Measurements from ENCODE around the gene CCDC186.
"Not testable (repeated sequence)": the region's sequence is repeated elsewhere in the genome, so short reads cannot be mapped to it uniquely, and the experiment has no call there.

The CCDC186 gene

DNA sequence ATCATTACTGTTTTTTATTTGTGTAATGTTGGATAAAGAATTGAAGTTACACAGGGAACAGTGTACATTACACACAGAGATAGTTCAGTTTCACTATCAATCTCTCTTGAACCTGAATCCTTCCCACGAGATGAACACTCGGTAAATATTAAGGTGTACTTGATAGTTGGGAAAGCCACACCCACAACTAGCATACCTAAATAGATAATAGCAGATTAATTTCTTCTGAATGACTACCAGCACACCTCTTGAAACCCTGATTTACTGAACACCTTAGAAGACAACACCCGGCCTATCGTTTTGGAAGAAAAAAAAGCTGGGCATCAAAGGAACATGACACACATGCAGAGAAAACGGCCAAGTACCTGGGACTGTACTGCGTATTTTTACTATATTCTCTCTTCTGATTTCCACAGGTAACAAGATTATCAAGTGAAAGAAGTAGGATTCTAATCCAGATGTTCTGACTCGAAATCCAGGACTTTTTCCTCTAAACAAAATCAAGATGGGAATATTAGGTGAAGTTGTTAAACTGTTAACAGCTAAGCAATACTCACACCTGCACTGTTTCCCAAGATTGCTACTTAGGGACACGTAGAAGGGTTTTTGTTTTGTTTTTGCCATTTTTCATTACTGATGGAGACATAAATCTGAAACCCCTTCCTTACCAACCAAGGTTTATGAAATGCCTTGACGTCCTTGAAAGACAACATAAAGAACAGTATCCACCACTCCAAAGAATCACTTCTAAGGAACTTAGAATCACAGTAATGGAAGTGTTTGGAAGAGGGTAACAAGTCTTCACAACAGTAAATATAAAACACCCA lies 1.0 kb downstream of the CCDC186 start:
- DNase-seq = no peak

GRCh38 chr10:114172216-114172615 lies 1.8 kb downstream of the CCDC186 start:
- DNase-seq = no peak

GRCh38 chr10:114168450-114169009 lies 5.5 kb downstream of the CCDC186 start:
- no peak for DNase-seq

DNA sequence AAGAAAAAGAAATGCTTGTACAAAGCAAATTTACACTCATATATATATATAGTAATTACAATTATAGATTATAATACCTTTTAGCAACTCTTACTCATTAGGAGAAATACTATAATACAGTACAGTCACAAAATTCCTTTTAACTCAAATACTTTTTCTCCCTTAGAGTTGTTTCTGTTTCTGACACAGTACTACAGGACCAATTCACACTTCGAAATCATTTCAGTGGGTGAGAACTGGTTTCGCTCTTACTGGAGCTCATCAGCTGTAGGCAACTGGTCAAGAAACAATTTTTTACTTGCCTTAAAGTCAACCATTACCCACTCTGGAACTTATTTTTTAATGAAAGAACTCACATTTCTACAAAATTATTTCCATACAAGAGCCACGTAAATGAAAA lies 6.0 kb downstream of the CCDC186 start:
- DNase-seq = no peak

DNA sequence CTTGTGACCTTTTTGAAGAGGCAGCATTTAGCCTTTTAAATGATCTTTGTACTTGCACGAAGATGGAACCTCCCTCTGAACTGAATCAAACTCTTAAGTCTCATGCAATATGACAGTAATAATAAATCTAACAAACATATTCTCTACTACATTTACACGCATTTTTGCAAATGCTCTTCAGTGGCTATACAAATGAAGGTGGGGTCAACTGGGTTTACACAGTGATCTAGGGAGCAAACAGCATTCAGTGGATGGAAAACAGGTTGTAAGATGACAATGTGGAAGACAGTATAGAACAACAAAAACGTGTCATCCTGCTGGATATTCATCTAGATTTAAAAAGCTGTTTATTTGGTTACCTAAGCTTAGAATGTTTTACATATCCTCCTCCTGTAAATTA lies 7.5 kb downstream of the CCDC186 start:
- no peak for DNase-seq

DNA sequence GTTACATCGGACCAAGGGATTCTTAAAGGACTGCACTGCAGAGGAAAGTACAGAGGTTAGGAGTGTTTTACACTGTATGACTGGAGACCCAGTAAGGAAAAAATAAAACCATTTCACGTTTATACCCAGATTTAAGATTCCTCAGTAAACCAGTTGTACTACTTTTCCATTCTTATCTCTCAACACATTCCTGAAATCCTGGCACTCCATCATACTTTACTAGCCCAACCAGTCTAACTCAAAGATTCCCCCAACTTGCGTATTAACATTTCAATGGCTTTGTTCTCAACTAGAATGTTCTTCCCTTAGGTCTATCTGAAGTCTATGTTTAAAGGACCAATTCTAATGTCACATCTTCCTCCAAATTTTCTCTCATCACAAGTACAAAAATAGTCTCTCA lies 8.0 kb downstream of the CCDC186 start:
- no peak for DNase-seq

GRCh38 chr10:114163062-114163461 lies 10.9 kb downstream of the CCDC186 start:
- no peak for DNase-seq

GRCh38 chr10:114157912-114158311 lies 16.1 kb downstream of the CCDC186 start:
- DNase-seq = no peak

GRCh38 chr10:114151892-114152291 lies 22.1 kb downstream of the CCDC186 start:
- DNase-seq = no peak

DNA sequence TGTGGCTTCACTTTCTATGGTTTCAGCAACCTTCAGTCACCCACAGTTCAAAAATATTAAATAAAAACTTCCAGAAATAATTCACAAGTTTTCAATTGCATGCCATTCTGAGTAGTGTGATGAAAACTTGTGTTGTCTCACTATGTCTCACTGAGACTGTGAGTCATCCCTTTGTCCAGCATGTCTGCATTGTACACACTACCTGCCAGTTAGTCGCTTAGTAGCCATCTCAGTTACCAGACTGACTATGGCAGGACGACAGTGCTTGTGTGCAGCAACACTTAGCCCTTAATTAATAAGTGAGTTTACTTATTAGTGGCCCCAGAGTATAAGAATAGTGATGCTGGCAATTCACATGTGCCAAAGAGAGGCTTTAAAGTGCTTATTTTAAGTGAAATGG lies 22.5 kb downstream of the CCDC186 start:
- DNase-seq = no peak

DNA sequence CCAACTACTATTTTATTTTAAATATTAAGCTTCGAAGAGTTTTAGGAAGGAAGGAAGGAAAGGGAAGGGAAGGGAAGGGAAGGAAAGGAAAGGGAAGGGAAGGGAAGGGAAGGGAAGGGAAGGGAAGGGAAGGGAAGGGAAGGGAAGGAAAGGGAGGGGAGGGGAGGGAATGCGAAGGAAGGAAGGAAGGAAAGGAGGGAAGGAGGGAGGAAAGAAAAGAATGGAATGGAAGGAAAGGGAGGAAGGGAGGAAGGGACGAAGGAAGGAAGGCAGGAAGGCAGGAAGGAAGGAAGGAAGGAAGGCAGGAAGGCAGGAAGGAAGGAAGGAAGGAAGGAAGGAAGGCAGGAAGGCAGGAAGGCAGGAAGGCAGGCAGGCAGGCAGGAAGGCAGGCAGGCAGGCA lies 24.5 kb downstream of the CCDC186 start:
- DNase-seq = not testable (repeated sequence)

DNA sequence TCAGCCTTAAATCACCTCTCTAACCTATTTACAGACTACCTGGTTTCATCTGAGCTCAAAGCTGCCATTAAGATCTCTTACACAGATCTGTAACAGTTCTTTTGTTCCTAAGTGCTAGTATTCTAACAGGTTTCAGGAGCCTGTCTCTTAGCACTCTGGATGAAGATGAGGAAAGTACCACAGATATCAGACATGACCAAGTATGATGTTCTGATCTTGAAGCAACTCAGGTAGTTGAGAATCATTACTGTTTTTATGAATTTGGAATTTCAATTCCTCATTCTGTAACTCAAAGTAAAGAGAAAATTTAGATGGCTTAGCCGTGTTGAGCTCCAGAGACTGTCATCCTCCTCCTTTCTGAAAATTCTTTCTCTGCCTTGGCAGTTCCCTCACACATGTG lies 30.8 kb downstream of the CCDC186 start:
- no peak for DNase-seq

DNA sequence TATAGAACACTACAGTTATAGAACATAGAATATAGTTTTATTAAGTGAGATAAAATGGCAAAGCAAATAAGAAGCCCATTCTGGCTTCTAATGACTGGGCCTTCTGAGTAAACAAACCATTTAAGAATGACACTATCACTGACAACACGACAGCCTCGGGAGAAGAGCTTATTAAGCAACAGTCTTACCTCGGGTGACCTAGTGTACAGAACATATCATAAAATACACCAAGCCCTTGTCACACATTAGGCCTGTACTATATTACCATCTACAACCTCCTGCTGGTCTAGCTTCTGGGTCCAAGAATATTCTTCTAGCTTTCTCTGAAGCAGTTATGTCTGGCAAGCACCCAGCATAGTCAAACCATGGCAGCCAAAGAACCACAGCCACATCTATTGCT lies 32.0 kb downstream of the CCDC186 start:
- DNase-seq = no peak

GRCh38 chr10:114140827-114141226 lies 33.2 kb downstream of the CCDC186 start:
- not testable (repeated sequence) for DNase-seq

DNA sequence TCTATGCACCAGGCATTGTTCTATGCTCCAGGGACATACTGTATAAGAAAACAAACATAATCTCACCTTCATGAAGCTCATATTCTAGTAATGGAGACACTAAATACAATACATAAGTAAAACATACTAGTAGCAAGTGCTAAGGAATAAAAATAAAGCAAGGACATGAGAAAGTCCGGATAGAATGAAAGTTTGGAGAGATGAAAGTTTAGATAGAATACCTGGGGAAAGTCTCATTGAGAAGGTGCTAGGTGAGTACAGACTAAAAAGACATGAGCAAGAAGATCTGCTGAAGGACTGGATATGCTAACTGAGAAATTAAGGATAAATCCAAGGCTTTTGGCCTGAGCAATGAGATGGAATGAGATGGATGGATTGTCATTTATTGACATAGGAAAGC lies 34.0 kb downstream of the CCDC186 start:
- DNase-seq = no peak

DNA sequence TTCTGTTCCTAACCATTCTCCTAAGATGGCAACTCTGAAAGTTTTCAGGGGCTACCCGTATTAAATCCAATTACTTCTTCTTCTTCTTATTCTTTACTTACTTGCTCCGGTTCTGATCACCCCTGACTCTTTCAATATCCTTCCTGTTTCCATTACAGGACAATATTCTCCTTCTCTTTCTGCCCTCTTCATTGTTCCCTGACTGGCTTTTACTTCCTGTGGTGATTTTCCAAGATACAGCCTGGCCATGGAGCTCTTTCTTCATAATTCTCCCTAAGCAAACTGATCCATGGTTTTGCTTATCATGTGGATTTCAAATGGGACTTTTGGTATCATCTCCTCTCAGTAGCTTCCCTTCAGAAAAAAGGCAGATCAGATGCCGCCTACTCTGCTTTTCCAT lies 35.4 kb downstream of the CCDC186 start:
- DNase-seq = no peak

- no peak for DNase-seq
These were observed 38.5 kb downstream of the CCDC186 start for GRCh38 chr10:114135476-114135875.

DNA sequence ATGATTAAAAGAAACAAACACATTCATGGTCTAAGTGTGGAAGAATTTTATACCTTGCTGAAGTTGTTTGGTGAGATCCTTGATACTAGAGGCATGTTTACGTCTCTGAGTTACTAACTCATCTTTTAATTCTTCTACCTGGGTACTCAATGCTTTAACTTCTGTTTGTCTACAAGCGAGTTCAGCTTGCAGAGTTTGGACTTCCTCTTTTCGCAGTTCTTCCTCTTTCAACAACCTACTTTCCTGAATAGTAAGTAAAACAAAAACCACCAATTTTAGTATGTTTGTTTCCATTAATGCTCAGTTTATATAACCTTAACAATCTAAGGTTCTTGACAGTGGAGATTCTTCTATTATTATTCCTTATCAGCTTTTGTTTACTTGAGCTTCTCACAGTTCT lies 42.9 kb downstream of the CCDC186 start:
- DNase-seq = no peak

- no peak for DNase-seq
These were observed 53.0 kb downstream of the CCDC186 start for GRCh38 chr10:114121031-114121430.

GRCh38 chr10:114118514-114118913 lies 55.5 kb downstream of the CCDC186 start:
- DNase-seq = no peak

- DNase-seq = no peak
These were observed 56.3 kb downstream of the CCDC186 start for GRCh38 chr10:114117728-114118127.

DNA sequence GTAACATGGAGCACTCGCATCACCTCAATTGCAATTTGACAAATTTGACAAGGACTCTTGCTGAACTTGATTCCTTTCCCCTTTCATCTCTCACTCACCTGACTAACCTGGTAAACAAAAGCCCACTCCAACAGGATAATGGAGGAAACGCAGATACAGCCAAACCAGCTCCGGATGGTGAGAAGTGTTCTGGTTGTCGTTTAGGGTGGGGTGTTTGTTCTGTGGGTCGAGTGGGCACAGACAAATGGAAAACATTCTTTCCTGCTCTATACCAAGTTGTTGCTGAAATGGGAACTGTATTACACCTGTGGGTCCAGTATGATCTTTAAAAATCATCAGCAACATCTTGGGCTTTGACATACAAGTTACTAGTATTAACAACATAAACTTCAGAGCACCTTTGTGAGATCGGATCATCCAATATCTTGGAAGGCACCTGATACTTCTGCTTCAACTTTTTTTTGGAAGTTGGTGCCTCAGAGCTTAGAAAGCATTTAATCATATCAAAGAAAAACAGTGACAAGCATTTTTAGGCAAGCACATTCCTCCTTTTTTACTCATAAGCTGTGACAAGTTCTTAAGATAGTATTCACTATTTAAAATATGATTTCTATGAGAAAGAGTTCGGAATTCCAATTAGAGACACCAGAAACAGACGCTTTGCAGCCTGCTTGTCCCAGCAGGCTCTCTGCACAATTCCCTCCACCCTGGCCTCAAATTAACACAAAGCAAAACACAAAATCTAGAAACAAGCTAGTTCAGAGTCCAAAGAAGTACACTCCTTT lies 58.1 kb downstream of the CCDC186 start:
- DNase-seq = peak; percentile 29

DNA sequence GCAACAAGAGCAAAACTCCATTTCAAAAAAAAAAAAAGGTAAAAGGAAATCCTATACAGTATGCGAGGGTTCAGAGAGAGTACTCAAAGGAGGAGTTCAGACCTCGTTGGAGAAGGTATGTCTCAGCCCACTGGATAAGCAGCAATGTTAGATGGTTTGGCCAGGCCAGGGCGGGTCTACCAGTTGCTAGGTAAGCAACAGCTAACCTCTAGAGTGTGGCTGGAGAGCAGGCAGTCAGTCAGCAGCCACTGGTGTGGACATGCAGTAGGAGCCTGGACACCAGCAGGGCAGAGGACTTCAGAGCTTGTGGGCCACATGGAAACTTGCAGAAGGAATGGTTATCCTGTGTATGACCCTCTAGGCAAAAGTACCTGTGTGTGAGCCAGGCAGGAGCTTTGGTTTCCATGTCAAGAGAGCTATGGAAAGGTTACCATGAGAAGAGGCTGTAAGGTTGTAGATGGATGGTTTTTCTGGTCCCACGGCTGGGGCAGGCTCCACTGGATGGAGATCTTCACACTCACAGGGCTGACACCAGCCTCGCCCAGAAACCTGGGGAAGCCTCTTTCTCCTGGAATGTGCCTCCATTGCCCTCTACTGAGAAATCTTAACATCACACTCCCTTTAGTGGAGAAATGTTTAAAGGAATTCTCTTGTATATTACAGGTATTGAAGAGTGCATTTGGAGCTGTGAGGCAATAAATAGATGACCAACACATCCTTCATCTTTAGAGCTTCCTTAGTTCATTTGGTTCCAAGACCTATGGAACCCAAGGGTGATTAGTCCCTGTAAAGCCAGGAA lies 63.6 kb downstream of the CCDC186 start:
- no peak for DNase-seq

All from NCI-H345 (cell line).